HepG2 (cell line): ENCODE results near the gene DOCK3. TPM values are rescaled to one million over a fixed set of nuclear protein-coding genes. Genes with fewer than 3 reads are reported as not detected.

Source experiments
- ATAC-seq: fragments of 200-7000 bp; cut with Tn5 transposase; 3 replicates; pipeline ENCODE4 v1.9.1; 2020; ENCODE audit warnings: mild to moderate bottlenecking, moderate library complexity
- BruUV-seq: library from RNA; stranded (reverse); fragments of 400-500 nt; replicated peaks from 2 replicates; lab custom pipeline; 2021; lab: Mats Ljungman, UMichigan
- CTCF ChIA-PET: fragments of 300-600 bp; formaldehyde crosslinking; extraction: SDS; loops from one replicate; lab custom pipeline; 2021; ENCODE audit warnings: low total read pairs, inconsistent platforms, low intra/inter-chr PET ratio; lab: Yijun Ruan, JAX
- POLR2A ChIA-PET: fragments of 350-600 bp; sonication (Branson Sonifier 250); formaldehyde crosslinking; loops from one replicate; lab custom pipeline; 2020; ENCODE audit warnings: antibody characterized with exemption, inconsistent platforms; lab: Yijun Ruan, JAX
- DNase-seq: peaks from one replicate; pipeline ENCODE4 v3.0.0-alpha.2; 2015; ENCODE audit warnings: low spot score
- FAIRE-seq: peaks from 3 replicates; lab custom pipeline; 2011; peaks lifted over from hg19 to GRCh38; lab: Jason Lieb, UNC
- H2AFZ ChIP-seq: one replicate; pipeline ENCODE4 v1.6.1; 2011; ENCODE audit warnings: low read length, inconsistent platforms
- H3K27ac ChIP-seq: fragments of 300-600 bp; 3 replicates; pipeline ENCODE4 v1.8.0; 2011; ENCODE audit warnings: mixed run types, mild to moderate bottlenecking, mixed read lengths, low read length, inconsistent platforms; ENCODE audit not compliant: insufficient read depth; ENCODE audit errors: extremely low read length
- H3K27me3 ChIP-seq, 2 experiments: fragments of 200-600 bp in 1 of 2; 2 replicates in 1 of 2; 3 replicates in 1 of 2; pipeline versions ENCODE4 v1.6.0 to v1.8.0; 2011; ENCODE audit warnings: low read length in 2 of 2, mild to moderate bottlenecking in 2 of 2, moderate library complexity in 2 of 2, inconsistent platforms in 1 of 2; ENCODE audit not compliant: insufficient read depth in 2 of 2, control insufficient read depth in 1 of 2
- H3K36me3 ChIP-seq, 2 experiments: fragments of 200-600 bp in 1 of 2; replicated peaks in 1 of 2; 2 replicates in 1 of 2; 3 replicates in 1 of 2; pipeline versions ENCODE4 v1.5.1 to v1.8.0; 2011; ENCODE audit warnings: low read length in 2 of 2, inconsistent platforms in 1 of 2; ENCODE audit not compliant: insufficient read depth in 2 of 2, control insufficient read depth in 1 of 2
- H3K4me1 ChIP-seq: 2 replicates; pipeline ENCODE4 v1.5.1; 2012; ENCODE audit warnings: low read length, inconsistent platforms; ENCODE audit not compliant: insufficient read depth
- H3K4me2 ChIP-seq: 2 replicates; pipeline ENCODE4 v1.6.0; 2011; ENCODE audit warnings: low read depth, low read length, inconsistent platforms
- H3K4me3 ChIP-seq, 3 experiments: fragments of 200-600 bp in 1 of 3; sonication (generic), shearing (Covaris generic) in 1 of 3; replicated peaks in 1 of 3; 2 replicates each; pipeline ENCODE4 v1.5.1; 2011 to 2016; ENCODE audit warnings: low read length in 3 of 3, inconsistent platforms in 2 of 3, low read depth in 2 of 3, mild to moderate bottlenecking in 2 of 3, control low read depth in 1 of 3, mixed read lengths in 1 of 3; ENCODE audit not compliant: insufficient read depth in 1 of 3
- H3K79me2 ChIP-seq: one replicate; pipeline ENCODE4 v1.6.1; 2011; ENCODE audit warnings: low read length, inconsistent platforms; ENCODE audit not compliant: insufficient read depth
- H3K9ac ChIP-seq: 2 replicates; pipeline ENCODE4 v1.6.0; 2011; ENCODE audit warnings: mild to moderate bottlenecking, low read depth, low read length, inconsistent platforms; ENCODE audit not compliant: insufficient read depth
- H3K9me3 ChIP-seq: 2 replicates; pipeline ENCODE4 v1.5.1; 2012; ENCODE audit warnings: mild to moderate bottlenecking, low read length
- H4K20me1 ChIP-seq: 2 replicates; pipeline ENCODE4 v1.6.0; 2011; ENCODE audit warnings: inconsistent platforms, mild to moderate bottlenecking, low read length, moderate library complexity; ENCODE audit not compliant: insufficient read depth
- ATF1 ChIP-seq: IDR thresholded peaks from 2 replicates; pipeline ENCODE4 v1.6.1; 2016; ENCODE audit warnings: mild to moderate bottlenecking, control low read depth
- CTCF ChIP-seq: sonication (generic); formaldehyde crosslinking; IDR thresholded peaks from 2 replicates; pipeline ENCODE4 v1.5.0; 2020; ENCODE audit warnings: mild to moderate bottlenecking, missing genetic modification reagents, moderate library complexity
- NCOA2 ChIP-seq: sonication (generic); formaldehyde crosslinking; IDR thresholded peaks from 2 replicates; pipeline ENCODE4 v1.8.0; 2022; ENCODE audit warnings: inconsistent platforms
- NR2F6 ChIP-seq, 2 experiments: IDR thresholded peaks; 2 replicates each; pipeline ENCODE4 v1.6.1; 2016; ENCODE audit warnings: antibody characterized with exemption in 1 of 2, mild to moderate bottlenecking in 1 of 2
- RXRB ChIP-seq: IDR thresholded peaks from 2 replicates; pipeline ENCODE4 v1.6.1; 2016; ENCODE audit warnings: borderline replicate concordance, missing genetic modification reagents, missing compliant biosample characterization
- ZNF263 ChIP-seq: sonication (generic); formaldehyde crosslinking; IDR thresholded peaks from 2 replicates; pipeline ENCODE4 v1.4.0; 2020; ENCODE audit warnings: missing genetic modification reagents
- ZNF350 ChIP-seq: sonication (generic); formaldehyde crosslinking; IDR thresholded peaks from 2 replicates; pipeline ENCODE4 v1.4.0; 2020; ENCODE audit warnings: mild to moderate bottlenecking, low read depth, missing genetic modification reagents, borderline replicate concordance
- ZNF362 ChIP-seq: sonication (generic); formaldehyde crosslinking; IDR thresholded peaks from 2 replicates; pipeline ENCODE4 v1.4.0; 2020; ENCODE audit warnings: missing genetic modification reagents, mild to moderate bottlenecking, borderline replicate concordance
- ZNF414 ChIP-seq: sonication (generic); formaldehyde crosslinking; IDR thresholded peaks from 2 replicates; pipeline ENCODE4 v1.5.0; 2020; ENCODE audit warnings: missing genetic modification reagents
- ZNF720 ChIP-seq: sonication (generic); formaldehyde crosslinking; IDR thresholded peaks from 2 replicates; pipeline ENCODE4 v1.4.0; 2020; ENCODE audit warnings: missing genetic modification reagents
- ZNF781 ChIP-seq: sonication (generic); formaldehyde crosslinking; IDR thresholded peaks from 2 replicates; pipeline ENCODE4 v1.5.1; 2020; ENCODE audit warnings: borderline replicate concordance, mild to moderate bottlenecking, missing genetic modification reagents; ENCODE audit errors: not compliant biosample characterization
- ZSCAN30 ChIP-seq: sonication (generic); formaldehyde crosslinking; IDR thresholded peaks from 2 replicates; pipeline ENCODE4 v1.5.0; 2020; ENCODE audit warnings: mild to moderate bottlenecking, missing genetic modification reagents
- whole genome bisulfite sequencing: methylation state at CpG from one replicate; pipeline ENCODE4 v1.1.6; 2017; ENCODE audit warnings: low lambda C conversion rate; 5-methylcytosine and 5-hydroxymethylcytosine counted together
- in situ Hi-C: cut with HindIII; loops from 2 replicates; pipeline ENCODE4 v1.10.0; 2017; ENCODE audit warnings: low pct_unique_long_range_greater_than_20kb; ENCODE audit not compliant: extremely low pct_ligation_motif_present
- intact Hi-C: fragments of 100-400 bp; cut with micrococcal nuclease; formaldehyde crosslinking; loops from one replicate; pipeline ENCODE4 v1.10.0; 2022; ENCODE audit not compliant: unreplicated experiment
- polyA plus RNA-seq, 8 experiments: library from polyadenylated mRNA; depleted of rRNA in 3 of 8; stranded (reverse) in 7 of 8; unstranded in 1 of 8; fragments of >200 nt; fragmentation: Illumina TruSeq in 4 of 8; extraction: Trizol in 4 of 8; gene quantifications; 2 replicates each; pipeline versions ENCODE4 v1.2.1 to v1.2.3, GENCODE V29; 2011 to 2016; ENCODE audit warnings: low read depth in 4 of 8, missing spikeins in 1 of 8, mixed read lengths in 1 of 8; ENCODE audit not compliant: insufficient read depth in 1 of 8
- total RNA-seq, 5 experiments: library from RNA; depleted of rRNA; stranded (reverse); fragments of >200 nt; fragmentation: Illumina TruSeq; extraction: Trizol; gene quantifications; 2 replicates each; pipeline ENCODE4 v1.2.3, GENCODE V29; 2016; ENCODE audit warnings: low read depth in 1 of 5

The DOCK3 gene
- total and polyA plus RNA-seq, 2 of the 13 experiments (the other 11 are each of a cell fraction or from before 2014, with no cell fraction given), result not detected

- H3K79me2 ChIP-seq, result no peaks in the 10 kb centered on the region
- H3K4me3 ChIP-seq, result no peak overlapping the region
- H3K36me3 ChIP-seq, result no peaks in the 10 kb centered on the region
- H3K4me2 ChIP-seq, result no peak overlapping the region
- DNase-seq, result no peak
- no peaks in the 10 kb centered on the region for H3K4me1 ChIP-seq
- H3K27ac ChIP-seq, result no peak overlapping the region
- 0% methylated on average over 2 of the region's 2 CpGs for WGBS
- no TSS peak for BruUV-seq
- FAIRE-seq, result no peak
- H3K9me3 ChIP-seq, result no peaks in the 10 kb centered on the region
- H3K9ac ChIP-seq, result no peak overlapping the region
- no peak for TF ChIP-seq ZNF414
- no peak for TF ChIP-seq ZNF350 (CRISPR knock-in tag)
- no peak for TF ChIP-seq ZNF362 (CRISPR knock-in tag)
- no peak for TF ChIP-seq ZNF263 (CRISPR knock-in tag)
- no peak for TF ChIP-seq NR2F6 (IDR thresholded peaks at IDR 0.05)
- TF ChIP-seq NR2F6 (CRISPR knock-in tag; IDR thresholded peaks at IDR 0.05), result no peak
- TF ChIP-seq RXRB (CRISPR knock-in tag), result no peak
- TF ChIP-seq ATF1 (CRISPR knock-in tag), result no peak
- no peak for TF ChIP-seq NCOA2 (CRISPR knock-in tag)
- TF ChIP-seq ZNF781, result no peak
- no peak for TF ChIP-seq CTCF (CRISPR knock-in tag)
- no peak for TF ChIP-seq ZNF720 (CRISPR knock-in tag)
- no peak for TF ChIP-seq ZSCAN30 (CRISPR knock-in tag)
- H3K27me3 ChIP-seq, result no peaks in the 10 kb centered on the region; a peak in 1 of 5 replicates
- ChIA-PET POLR2A (no interaction called here), CTCF (no interaction called here)
- no peak for ATAC-seq
- no peaks in the 10 kb centered on the region for H4K20me1 ChIP-seq
- in situ Hi-C loops (no loop called here), intact Hi-C loops (no loop called here)
- H2AFZ ChIP-seq, result no peak overlapping the region
These were observed 599.3 kb downstream of the DOCK3 start for GRCh38 chr3:51274052-51274451.
